HepG2 (cell line): ENCODE data around the gene CMIP. TPM values are rescaled to one million over a fixed set of nuclear protein-coding genes. Genes with fewer than 3 reads are reported as not detected.

Experiments used
- CBX5 ChIP-seq: sonication (generic); formaldehyde crosslinking; IDR thresholded peaks from 2 replicates; pipeline ENCODE4 v1.4.0; 2020; ENCODE audit warnings: missing genetic modification reagents, borderline replicate concordance
- CC2D1A ChIP-seq: sonication (generic); formaldehyde crosslinking; IDR thresholded peaks from 2 replicates; pipeline ENCODE4 v1.8.1; 2023; ENCODE audit warnings: mild to moderate bottlenecking, missing genetic modification reagents
- CEBPZ ChIP-seq: IDR thresholded peaks from 2 replicates; pipeline ENCODE4 v1.6.1; 2012; ENCODE audit warnings: low read length, improper control_type of control experiment
- DPF2 ChIP-seq: sonication (generic); formaldehyde crosslinking; IDR thresholded peaks from 2 replicates; pipeline ENCODE4 v1.4.0; 2020; ENCODE audit warnings: mild to moderate bottlenecking, low read depth, missing genetic modification reagents, borderline replicate concordance
- ELF3 ChIP-seq: IDR thresholded peaks from 2 replicates; pipeline ENCODE4 v1.6.1; 2016; ENCODE audit warnings: missing genetic modification reagents, missing compliant biosample characterization
- GABPA ChIP-seq, 2 experiments: IDR thresholded peaks; 2 replicates each; pipeline ENCODE4 v1.6.1; 2011 to 2016; ENCODE audit warnings: low read depth in 2 of 2, low read length in 1 of 2, missing biosample characterization in 1 of 2, missing genetic modification characterization in 1 of 2
- MAFG ChIP-seq: sonication (generic); formaldehyde crosslinking; IDR thresholded peaks from 2 replicates; pipeline ENCODE4 v1.5.1; 2020; ENCODE audit warnings: mild to moderate bottlenecking, missing genetic modification reagents
- RARG ChIP-seq: sonication (generic); formaldehyde crosslinking; IDR thresholded peaks from 2 replicates; pipeline ENCODE4 v1.4.0; 2020; ENCODE audit warnings: low read depth, mild to moderate bottlenecking, missing genetic modification reagents
- REL ChIP-seq: sonication (generic); formaldehyde crosslinking; conservative IDR thresholded peaks from 2 replicates; pipeline ENCODE4 v1.8.0; 2022; ENCODE audit warnings: mild to moderate bottlenecking, missing genetic modification reagents, moderate library complexity
- RFXANK ChIP-seq: IDR thresholded peaks from 2 replicates; pipeline ENCODE4 v1.6.1; 2016
- SYNCRIP ChIP-seq: fragments of 200-400 bp; formaldehyde crosslinking; IDR thresholded peaks from 2 replicates; pipeline ENCODE4 v1.6.1; 2018; ENCODE audit warnings: mild to moderate bottlenecking, low read depth, low read length; ENCODE audit not compliant: insufficient read depth
- TRAFD1 ChIP-seq: sonication (generic); formaldehyde crosslinking; IDR thresholded peaks from 2 replicates; pipeline ENCODE4 v1.5.1; 2020; ENCODE audit warnings: missing genetic modification reagents, mild to moderate bottlenecking, borderline replicate concordance
- ZFP1 ChIP-seq: IDR thresholded peaks from 2 replicates; pipeline ENCODE4 v1.6.1; 2016
- ZFP36L2 ChIP-seq: sonication (generic); formaldehyde crosslinking; IDR thresholded peaks from 2 replicates; pipeline ENCODE4 v1.4.0; 2020; ENCODE audit warnings: missing genetic modification reagents
- ZFX ChIP-seq: sonication (generic); formaldehyde crosslinking; IDR thresholded peaks from 2 replicates; pipeline ENCODE4 v1.4.0; 2020; ENCODE audit warnings: mild to moderate bottlenecking, low read depth, missing genetic modification reagents, moderate library complexity
- ZNF124 ChIP-seq: sonication (generic); formaldehyde crosslinking; IDR thresholded peaks from 2 replicates; pipeline ENCODE4 v1.4.0; 2020; ENCODE audit warnings: missing genetic modification reagents
- ZNF224 ChIP-seq: sonication (generic); formaldehyde crosslinking; IDR thresholded peaks from 2 replicates; pipeline ENCODE4 v1.5.0; 2020; ENCODE audit warnings: mild to moderate bottlenecking, missing genetic modification reagents
- ZNF34 ChIP-seq: sonication (generic); formaldehyde crosslinking; IDR thresholded peaks from 2 replicates; pipeline ENCODE4 v1.4.0; 2020; ENCODE audit warnings: mild to moderate bottlenecking, missing genetic modification reagents, borderline replicate concordance
- ZNF460 ChIP-seq: sonication (generic); formaldehyde crosslinking; IDR thresholded peaks from 2 replicates; pipeline ENCODE4 v1.5.1; 2020; ENCODE audit warnings: missing genetic modification reagents, mild to moderate bottlenecking, borderline replicate concordance
- ZNF546 ChIP-seq: sonication (generic); formaldehyde crosslinking; conservative IDR thresholded peaks from 2 replicates; pipeline ENCODE4 v1.8.1; 2023; ENCODE audit warnings: mild to moderate bottlenecking, missing genetic modification reagents
- ZNF687 ChIP-seq: sonication (generic); formaldehyde crosslinking; IDR thresholded peaks from 2 replicates; pipeline ENCODE4 v1.5.1; 2020; ENCODE audit warnings: mild to moderate bottlenecking, missing genetic modification reagents, moderate library complexity
- ZNF788 ChIP-seq: sonication (generic); formaldehyde crosslinking; IDR thresholded peaks from 2 replicates; pipeline ENCODE4 v1.5.0; 2020; ENCODE audit warnings: mild to moderate bottlenecking, missing genetic modification reagents, borderline replicate concordance
- polyA plus RNA-seq, 8 experiments: library from polyadenylated mRNA; depleted of rRNA in 3 of 8; stranded (reverse) in 7 of 8; unstranded in 1 of 8; fragments of >200 nt; fragmentation: Illumina TruSeq in 4 of 8; extraction: Trizol in 4 of 8; gene quantifications; 2 replicates each; pipeline versions ENCODE4 v1.2.1 to v1.2.3, GENCODE V29; 2011 to 2016; ENCODE audit warnings: low read depth in 4 of 8, missing spikeins in 1 of 8, mixed read lengths in 1 of 8; ENCODE audit not compliant: insufficient read depth in 1 of 8
- total RNA-seq, 5 experiments: library from RNA; depleted of rRNA; stranded (reverse); fragments of >200 nt; fragmentation: Illumina TruSeq; extraction: Trizol; gene quantifications; 2 replicates each; pipeline ENCODE4 v1.2.3, GENCODE V29; 2016; ENCODE audit warnings: low read depth in 1 of 5

CMIP gene
- total and polyA plus RNA-seq, 2 of the 13 experiments (the other 11 are each of a cell fraction or from before 2014, with no cell fraction given) = 10.9 to 18.1 TPM

GRCh38 chr16:81449899-81450608, 5.4 kb downstream of the CMIP start (continued):
- TF ChIP-seq CEBPZ = no peak
- no peak for TF ChIP-seq ZNF788 (CRISPR knock-in tag)
- TF ChIP-seq ZNF224 = no peak
- no peak for TF ChIP-seq MAFG (CRISPR knock-in tag)
- TF ChIP-seq REL (CRISPR knock-in tag) = no peak
- TF ChIP-seq ZFP36L2 (CRISPR knock-in tag) = no peak
- no peak for TF ChIP-seq ZNF460 (CRISPR knock-in tag)
- TF ChIP-seq GABPA (IDR thresholded peaks at IDR 0.05; ENCODE audit: low read depth, low read length) = no peak
- no peak for TF ChIP-seq GABPA (CRISPR knock-in tag; IDR thresholded peaks at IDR 0.05; ENCODE audit: low read depth)
- TF ChIP-seq ZNF124 (CRISPR knock-in tag) = no peak
- no peak for TF ChIP-seq ZNF546
- no peak for TF ChIP-seq CBX5 (CRISPR knock-in tag)
- TF ChIP-seq ZNF34 (CRISPR knock-in tag) = no peak
- peak; percentile 58 for TF ChIP-seq ZNF687 (CRISPR knock-in tag)
- TF ChIP-seq ZFX (CRISPR knock-in tag) = no peak
- TF ChIP-seq ELF3 (CRISPR knock-in tag) = no peak
- TF ChIP-seq DPF2 (CRISPR knock-in tag) = no peak
- no peak for TF ChIP-seq RARG
- no peak for TF ChIP-seq TRAFD1 (CRISPR knock-in tag)
- TF ChIP-seq SYNCRIP = no peak
- TF ChIP-seq RFXANK (CRISPR knock-in tag) = no peak
- no peak for TF ChIP-seq ZFP1
- TF ChIP-seq CC2D1A (CRISPR knock-in tag) = no peak
